Adrenal gland (tissue), 5 donors: ENCODE measurements around the gene LOXHD1.

Experiments used
- POLR2A ChIP-seq, 2 donors: fragments of 450-650 bp; IDR thresholded peaks; one replicate each; pipeline ENCODE4 v1.6.1; 2017; ENCODE audit warnings: antibody characterized with exemption in 2 of 2, mild to moderate bottlenecking in 2 of 2, moderate library complexity in 1 of 2
- TF ChIP-seq, protein P1 (sequence below), 6 experiments: fragments of 450-650 bp in 4 of 6; fragments of 200-600 bp in 2 of 6; sonication (generic) in 1 of 6; IDR thresholded peaks; 1 replicate in 5 of 6; 2 replicates in 1 of 6; pipeline versions ENCODE4 v1.5.1 to v1.8.0; 2016 to 2021; ENCODE audit warnings: antibody characterized with exemption in 6 of 6, mild to moderate bottlenecking in 2 of 6, moderate library complexity in 1 of 6
- donor health status: DM: no; HTN: no; CAD: no.

DNA sequence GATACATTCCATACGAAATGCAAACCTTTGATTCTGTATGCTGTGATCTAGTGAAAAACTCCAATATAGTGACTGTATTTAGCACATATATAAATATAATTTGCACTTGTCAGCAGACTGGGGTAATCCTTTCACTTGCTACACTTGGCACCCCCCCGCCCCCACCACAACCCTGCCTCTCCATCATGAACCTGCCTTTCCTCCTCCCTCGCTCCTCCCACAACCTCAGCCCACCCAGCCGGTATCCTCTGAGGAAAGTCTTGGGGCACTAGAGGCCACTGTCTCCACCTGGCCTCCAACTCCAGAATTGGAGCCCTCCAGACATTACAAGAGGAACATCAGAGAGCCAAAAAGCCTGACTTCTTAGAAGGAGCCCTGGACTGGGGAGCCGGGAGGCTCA is 196.3 kb downstream of the LOXHD1 start:
- TF ChIP-seq, protein P1, sequence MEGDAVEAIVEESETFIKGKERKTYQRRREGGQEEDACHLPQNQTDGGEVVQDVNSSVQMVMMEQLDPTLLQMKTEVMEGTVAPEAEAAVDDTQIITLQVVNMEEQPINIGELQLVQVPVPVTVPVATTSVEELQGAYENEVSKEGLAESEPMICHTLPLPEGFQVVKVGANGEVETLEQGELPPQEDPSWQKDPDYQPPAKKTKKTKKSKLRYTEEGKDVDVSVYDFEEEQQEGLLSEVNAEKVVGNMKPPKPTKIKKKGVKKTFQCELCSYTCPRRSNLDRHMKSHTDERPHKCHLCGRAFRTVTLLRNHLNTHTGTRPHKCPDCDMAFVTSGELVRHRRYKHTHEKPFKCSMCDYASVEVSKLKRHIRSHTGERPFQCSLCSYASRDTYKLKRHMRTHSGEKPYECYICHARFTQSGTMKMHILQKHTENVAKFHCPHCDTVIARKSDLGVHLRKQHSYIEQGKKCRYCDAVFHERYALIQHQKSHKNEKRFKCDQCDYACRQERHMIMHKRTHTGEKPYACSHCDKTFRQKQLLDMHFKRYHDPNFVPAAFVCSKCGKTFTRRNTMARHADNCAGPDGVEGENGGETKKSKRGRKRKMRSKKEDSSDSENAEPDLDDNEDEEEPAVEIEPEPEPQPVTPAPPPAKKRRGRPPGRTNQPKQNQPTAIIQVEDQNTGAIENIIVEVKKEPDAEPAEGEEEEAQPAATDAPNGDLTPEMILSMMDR (IDR thresholded peaks at IDR 0.05), result no peak
- no peak for TF ChIP-seq POLR2A (IDR thresholded peaks at IDR 0.05)
